ENCODE measurements around the gene CIAO3. TPM values are rescaled to one million over a fixed set of nuclear protein-coding genes. Genes with fewer than 3 reads are reported as not detected.
A peak's percentile ranks its signal among the peaks of the same experiment; 100 is the strongest.

Gene CIAO3
- total RNA-seq, 1 experiment from 2014 or later = 31.9 TPM

GRCh38 chr16:679814-680624 is 60.8 kb downstream of the CIAO3 start, which contains the start of gene STUB1:
Gene STUB1 (plus strand): TSS chr16:680410. CDS start chr16:680526, 116 bp downstream.
- peak; percentile 77 for DNase-seq (ENCODE audit: low read depth)

Other genes with a start within 250 kb of the CIAO3 start
- 66.5 and 71.1 TPM in 2 replicates for gene CAPN15, start 213.3 kb downstream of the CIAO3 start, total RNA-seq (2014; rRNA removed)
- gene PRR35, start 180.6 kb downstream of the CIAO3 start, total RNA-seq (2014; rRNA removed) = 0.06 TPM in 1 of 2 replicates, not detected in the other
- 0.11 TPM in 1 of 2 replicates, not detected in the other for gene NHLRC4, start 174.0 kb downstream of the CIAO3 start, total RNA-seq (2014; rRNA removed)
- 46.7 and 51.4 TPM in 2 replicates for gene PIGQ, start 171.0 kb downstream of the CIAO3 start, total RNA-seq (2014; rRNA removed)
- 11.9 and 13.3 TPM in 2 replicates for gene RAB40C, start 150.9 kb downstream of the CIAO3 start, total RNA-seq (2014; rRNA removed)
- 0.06 TPM in 1 of 2 replicates, not detected in the other for gene WFIKKN1, start 110.0 kb downstream of the CIAO3 start, total RNA-seq (2014; rRNA removed)
- 132 and 145 TPM in 2 replicates for gene METTL26, start 104.7 kb downstream of the CIAO3 start, total RNA-seq (2014; rRNA removed)
- gene MCRIP2, start 99.2 kb downstream of the CIAO3 start, total RNA-seq (2014; rRNA removed) = 19.7 and 20.2 TPM in 2 replicates
- gene WDR90, start 91.6 kb downstream of the CIAO3 start, total RNA-seq (2014; rRNA removed) = 23.4 and 29.1 TPM in 2 replicates
- gene RHOT2, start 72.9 kb downstream of the CIAO3 start, total RNA-seq (2014; rRNA removed) = 79.4 and 87.4 TPM in 2 replicates
- 0.58 and 0.80 TPM in 2 replicates for gene RHBDL1, start 65.3 kb downstream of the CIAO3 start, total RNA-seq (2014; rRNA removed)
- 287 and 383 TPM in 2 replicates for gene STUB1, start 60.6 kb downstream of the CIAO3 start, total RNA-seq (2014; rRNA removed)
- 68.1 and 71.2 TPM in 2 replicates for gene JMJD8, start 56.7 kb downstream of the CIAO3 start, total RNA-seq (2014; rRNA removed)
- 7.1 and 9.1 TPM in 2 replicates for gene WDR24, start 50.6 kb downstream of the CIAO3 start, total RNA-seq (2014; rRNA removed)
- gene FBXL16, start 35.2 kb downstream of the CIAO3 start, total RNA-seq (2014; rRNA removed) = 0.13 TPM in 1 of 2 replicates, not detected in the other
- gene METRN, start 25.9 kb downstream of the CIAO3 start, total RNA-seq (2014; rRNA removed) = 94.9 and 127 TPM in 2 replicates
- gene ANTKMT, start 19.9 kb downstream of the CIAO3 start, total RNA-seq (2014; rRNA removed) = 36.7 and 55.9 TPM in 2 replicates
- 5.1 and 7.0 TPM in 2 replicates for gene CCDC78, start 14.6 kb downstream of the CIAO3 start, total RNA-seq (2014; rRNA removed)
- gene HAGHL, start 13.9 kb downstream of the CIAO3 start, total RNA-seq (2014; rRNA removed) = 10.7 and 19.2 TPM in 2 replicates
- not detected in 2 replicates for gene MSLN, start 19.7 kb upstream of the CIAO3 start, total RNA-seq (2014; rRNA removed)
- gene RPUSD1, start 47.4 kb upstream of the CIAO3 start, total RNA-seq (2014; rRNA removed) = 46.0 and 56.6 TPM in 2 replicates
- 39.2 and 51.2 TPM in 2 replicates for gene CHTF18, start 47.6 kb upstream of the CIAO3 start, total RNA-seq (2014; rRNA removed)
- gene GNG13, start 59.7 kb upstream of the CIAO3 start, total RNA-seq (2014; rRNA removed) = not detected in 2 replicates
- gene LMF1, start 230.0 kb upstream of the CIAO3 start, total RNA-seq (2014; rRNA removed) = 21.1 and 29.9 TPM in 2 replicates
- 5.7 and 23.1 TPM in 2 replicates for gene SOX8, start 240.8 kb upstream of the CIAO3 start, total RNA-seq (2014; rRNA removed)

Data from LHCN-M2 (cell line).